ENCODE measurements around the gene ADGRD2. TPM values are rescaled to one million over a fixed set of nuclear protein-coding genes. Genes with fewer than 3 reads are reported as not detected.

ADGRD2 gene
- total and polyA plus RNA-seq, 2 of the 13 experiments (the other 11 are each of a cell fraction or from before 2014, with no cell fraction given), result not detected

- Histone ChIP-seq H3K4me1 (ENCODE audit: insufficient read depth, low read length) (peaks cover 38% of the 10 kb centered on the region), H3K9me3 (ENCODE audit: low read length) (no peaks in the 10 kb centered on the region), H3K27ac (ENCODE audit: extremely low read length, insufficient read depth, low read length) (peak overlapping the region; percentile 87), H3K79me2 (ENCODE audit: insufficient read depth, low read length) (peaks cover 21% of the 10 kb centered on the region), H3K4me2 (ENCODE audit: low read depth, low read length) (peak overlapping the region; percentile 86), H2AFZ (ENCODE audit: low read length) (no peak overlapping the region), H4K20me1 (ENCODE audit: insufficient read depth, low read length) (no peaks in the 10 kb centered on the region), H3K4me3 (replicated peaks in 1 of 3; ENCODE audit: insufficient read depth in 1 of 3, low read depth in 2 of 3, low read length in 3 of 3) (peak overlapping the region; percentile 79 to 88 (median 80)), H3K27me3 (ENCODE audit: control insufficient read depth in 1 of 2, insufficient read depth in 2 of 2, low read length in 2 of 2) (no peaks in the 10 kb centered on the region), H3K36me3 (replicated peaks in 1 of 2; ENCODE audit: control insufficient read depth in 1 of 2, insufficient read depth in 2 of 2, low read length in 2 of 2) (peaks cover 3 to 5% of the 10 kb centered on the region in 2 experiments; a peak in 2 of 5 replicates), H3K9ac (ENCODE audit: insufficient read depth, low read depth, low read length) (peak overlapping the region; percentile 86)
- CTCF ChIA-PET (ENCODE audit: low intra/inter-chr PET ratio, low total read pairs), result no interaction called here
- no peak for TF ChIP-seq TCF12 (IDR thresholded peaks at IDR 0.05)
- TF ChIP-seq TCF12 (CRISPR knock-in tag; IDR thresholded peaks at IDR 0.05), result no peak
- TF ChIP-seq ZNF652 (CRISPR knock-in tag; IDR thresholded peaks at IDR 0.05; ENCODE audit: borderline replicate concordance, low read depth), result no peak
- 0 out of 2 replicates have a peak, but pooled peaks have one; percentile 25 for TF ChIP-seq SRY (CRISPR knock-in tag; IDR thresholded peaks at IDR 0.05)
- 0 out of 2 replicates have a peak, but pooled peaks have one; percentile 26 for TF ChIP-seq SP2 (CRISPR knock-in tag; IDR thresholded peaks at IDR 0.05)
- TF ChIP-seq IKZF4 (CRISPR knock-in tag; IDR thresholded peaks at IDR 0.05; ENCODE audit: borderline replicate concordance, low read depth, not compliant biosample characterization), result no peak
- TF ChIP-seq ZNF703 (CRISPR knock-in tag; IDR thresholded peaks at IDR 0.05; ENCODE audit: borderline replicate concordance), result peak; percentile 73; the same call in 1 of the 2 replicates
- TF ChIP-seq CENPT (CRISPR knock-in tag; IDR thresholded peaks at IDR 0.05; ENCODE audit: low read depth), result no peak
- intact Hi-C loops (cut with micrococcal nuclease; ENCODE audit: unreplicated experiment), result no loop called here
- peak; percentile 14 for ATAC-seq
- in situ Hi-C loops (cut with HindIII; ENCODE audit: extremely low pct_ligation_motif_present, low pct_unique_long_range_greater_than_20kb), result no loop called here
- FAIRE-seq, result no peak
- no TSS peak for BruUV-seq (replicated peaks)
- POLR2A ChIA-PET, result interaction anchor here (0.6 to 2.1 kb wide), 3 partner anchors 9 to 93 kb away, joined by 3 to 6 read pairs (median 3); no protein-coding TSS in a partner anchor
- WGBS (ENCODE audit: low lambda C conversion rate), result no CpG with 5 or more reads among the region's 8 CpGs
- no peak for DNase-seq (ENCODE audit: low spot score)
Observed at GRCh38 chr9:124506433-124506832, 56.2 kb downstream of the ADGRD2 start.

All from HepG2 (cell line).